RCC 7860 (cell line): Measurements from ENCODE around the gene SVOPL.
"Not testable (repeated sequence)": the region's sequence is repeated elsewhere in the genome, so short reads cannot be mapped to it uniquely, and the experiment has no call there.

Experiments used
- DNase-seq: peaks from one replicate; pipeline ENCODE4 v3.0.0-alpha.2; 2015; ENCODE audit warnings: low spot score
- FAIRE-seq: peaks from 2 replicates; lab custom pipeline; 2012; peaks lifted over from hg19 to GRCh38; lab: Jason Lieb, UNC

Gene SVOPL

DNA sequence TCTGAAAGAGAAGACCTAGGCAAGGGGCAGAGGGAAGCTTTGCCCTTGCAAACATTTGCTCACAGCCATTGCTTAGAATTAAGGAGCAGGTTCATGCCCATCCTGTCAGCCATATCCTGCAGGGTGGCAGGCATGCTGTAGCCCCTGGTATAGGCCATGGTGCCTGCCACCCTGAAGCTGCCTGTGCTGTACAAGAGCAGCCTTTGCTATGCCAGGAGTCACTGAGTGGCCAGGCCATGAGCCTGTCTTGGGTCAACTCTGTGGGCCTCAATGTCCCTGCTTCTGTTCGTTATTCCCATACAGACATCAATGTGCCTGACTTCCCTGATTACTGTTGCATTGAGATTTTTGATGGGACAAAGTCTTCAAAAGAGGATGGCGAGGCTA, 368 bp upstream of the SVOPL start:
- FAIRE-seq, result no peak
- DNase-seq, result no peak

GRCh38 chr7:138699661-138700060, 1.5 kb downstream of the SVOPL start:
- DNase-seq (no peak), FAIRE-seq (no peak)

DNA sequence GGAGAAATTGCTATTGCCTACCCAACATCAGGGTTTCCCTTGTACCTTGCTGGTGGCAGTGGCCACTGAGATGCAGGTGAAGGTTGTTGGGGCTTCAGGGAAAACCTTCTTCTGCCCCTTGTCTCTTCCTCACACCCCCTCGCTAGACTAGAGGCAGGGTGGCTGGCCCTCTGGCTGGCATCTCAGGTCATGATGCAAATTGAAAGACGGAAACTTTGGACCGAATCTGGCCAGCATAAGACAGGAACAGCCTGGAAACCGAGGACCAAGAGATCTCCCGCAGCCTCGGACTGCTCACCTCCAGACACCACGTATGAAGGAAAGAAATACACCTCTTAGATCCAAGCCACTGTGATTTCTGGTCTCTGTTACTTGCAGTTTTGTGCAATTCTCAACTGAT, 2.9 kb downstream of the SVOPL start:
- FAIRE-seq, result no peak
- no peak for DNase-seq

DNA sequence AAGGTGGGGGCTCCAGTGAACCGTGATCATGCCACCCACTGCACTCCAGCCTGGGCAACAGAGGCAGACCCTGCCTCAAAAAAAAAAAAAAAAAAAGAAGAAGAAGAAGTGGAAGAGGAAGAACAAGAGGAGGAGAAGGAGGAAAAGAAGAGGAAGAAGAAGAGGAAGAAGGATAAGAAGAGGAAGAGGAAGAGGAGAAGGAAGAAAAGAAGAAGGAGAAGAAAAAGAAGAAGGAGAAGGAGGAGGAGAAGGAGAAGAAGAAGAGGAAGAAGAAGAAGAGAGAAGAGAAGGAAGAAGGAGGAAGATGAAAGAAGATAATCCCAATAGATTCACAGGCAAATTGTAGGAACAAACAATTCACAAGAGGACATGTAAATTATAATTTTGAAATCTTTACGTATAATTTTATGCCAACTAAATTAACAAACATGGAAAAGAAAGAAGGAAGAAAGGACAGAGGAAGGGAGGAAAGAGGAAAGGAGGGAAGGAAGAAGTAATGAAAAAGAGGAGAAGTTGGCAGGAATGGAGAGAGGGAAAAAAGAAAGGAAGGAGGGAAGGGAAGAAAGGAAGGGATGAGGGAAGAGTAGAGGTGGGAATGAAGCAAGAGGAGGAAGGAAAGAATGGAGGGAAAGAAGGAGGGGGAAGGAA, 3.5 kb downstream of the SVOPL start:
- FAIRE-seq (no peak), DNase-seq (no peak)

- FAIRE-seq, result not testable (repeated sequence)
Measured at GRCh38 chr7:138695776-138696175, 5.4 kb downstream of the SVOPL start.

DNA sequence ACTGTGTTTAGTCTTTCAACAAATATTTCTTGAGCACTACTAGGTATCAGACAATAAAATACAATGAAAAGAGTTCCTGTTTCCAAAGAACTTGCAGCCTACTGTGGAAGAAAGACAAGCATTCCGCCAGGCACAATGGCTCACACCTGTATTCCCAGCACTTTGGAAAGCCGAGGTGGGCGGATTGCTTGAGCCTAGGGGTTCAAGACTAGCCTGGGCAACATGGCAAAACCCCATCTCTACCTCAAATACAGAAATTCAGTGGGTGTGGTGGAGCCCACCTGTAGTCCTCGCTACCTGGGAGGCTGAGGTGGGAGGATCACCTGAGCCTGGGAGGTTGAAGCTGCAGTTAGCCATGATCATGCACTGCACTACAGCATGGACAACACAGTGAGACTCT, 6.1 kb downstream of the SVOPL start:
- DNase-seq (no peak), FAIRE-seq (no peak)

More at GRCh38 chr7:138695776-138696175, 5.4 kb downstream of the SVOPL start:
- DNase-seq, result not testable (repeated sequence)

- DNase-seq, result no peak
- FAIRE-seq, result no peak
Measured at GRCh38 chr7:138691178-138691577, 10.0 kb downstream of the SVOPL start.

- DNase-seq (no peak), FAIRE-seq (no peak)
Measured at GRCh38 chr7:138690495-138690894, 10.7 kb downstream of the SVOPL start.

DNA sequence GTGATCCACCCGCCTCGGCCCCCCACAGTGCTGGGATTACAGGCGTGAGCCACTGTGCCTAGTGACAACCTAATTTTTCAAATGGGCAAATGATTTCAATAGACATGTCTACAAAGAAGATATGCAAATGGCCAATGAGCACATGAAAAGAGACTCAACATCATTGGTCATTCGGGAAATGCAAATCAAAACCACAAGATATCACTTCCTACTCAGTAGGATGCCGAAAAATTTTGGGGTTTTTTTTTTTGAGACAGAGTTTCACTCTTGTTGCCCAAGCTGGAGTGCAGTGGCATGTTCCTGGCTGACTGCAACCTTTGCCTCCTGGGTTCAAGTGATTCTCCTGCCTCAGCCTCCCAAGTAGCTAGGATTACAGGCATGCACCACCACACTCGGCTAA, 13.1 kb downstream of the SVOPL start:
- FAIRE-seq, result not testable (repeated sequence)

DNA sequence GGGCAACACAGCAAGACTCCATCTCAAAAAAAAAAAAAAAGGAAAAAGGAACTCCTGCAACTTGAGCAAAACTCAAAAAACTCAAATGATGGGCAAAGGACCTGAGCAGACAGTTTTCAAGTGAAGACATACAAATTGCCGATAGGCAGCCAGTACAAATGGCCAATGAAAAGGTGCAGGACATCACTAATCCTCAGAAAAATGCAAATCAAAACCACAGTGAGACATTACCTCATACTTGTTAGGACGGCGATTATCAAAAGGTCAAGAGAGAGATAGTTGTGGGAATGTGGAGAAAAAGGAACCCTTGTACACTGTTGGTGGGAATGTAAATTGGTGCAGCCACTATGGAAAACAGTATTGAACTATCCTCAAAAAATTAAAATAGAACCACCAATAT, 16.8 kb downstream of the SVOPL start:
- no peak for DNase-seq
- FAIRE-seq, result no peak

More for the DNA sequence above, 13.1 kb downstream of the SVOPL start:
- not testable (repeated sequence) for DNase-seq

- DNase-seq, result no peak
- FAIRE-seq, result no peak
Measured at GRCh38 chr7:138679793-138680192, 21.4 kb downstream of the SVOPL start.

DNA sequence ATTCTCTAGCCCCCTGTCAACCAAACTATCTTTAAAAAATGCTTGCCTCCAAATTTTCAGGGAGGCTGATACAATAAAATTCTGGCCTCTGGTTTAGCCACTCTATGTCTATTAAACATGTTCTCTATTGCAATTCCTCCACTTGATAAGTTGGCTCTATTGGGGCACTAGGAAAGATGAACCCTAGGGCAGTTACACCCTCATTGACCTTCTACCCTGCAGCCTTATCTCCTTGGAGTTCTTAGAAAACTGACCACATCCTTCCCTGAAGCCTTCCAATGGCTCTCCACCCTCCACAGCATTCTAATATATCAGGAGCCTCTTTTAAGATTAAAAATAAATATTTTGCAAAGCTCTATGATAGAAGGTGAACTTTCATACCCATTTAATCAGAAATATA, 30.6 kb downstream of the SVOPL start:
- DNase-seq, result no peak
- FAIRE-seq, result no peak

DNA sequence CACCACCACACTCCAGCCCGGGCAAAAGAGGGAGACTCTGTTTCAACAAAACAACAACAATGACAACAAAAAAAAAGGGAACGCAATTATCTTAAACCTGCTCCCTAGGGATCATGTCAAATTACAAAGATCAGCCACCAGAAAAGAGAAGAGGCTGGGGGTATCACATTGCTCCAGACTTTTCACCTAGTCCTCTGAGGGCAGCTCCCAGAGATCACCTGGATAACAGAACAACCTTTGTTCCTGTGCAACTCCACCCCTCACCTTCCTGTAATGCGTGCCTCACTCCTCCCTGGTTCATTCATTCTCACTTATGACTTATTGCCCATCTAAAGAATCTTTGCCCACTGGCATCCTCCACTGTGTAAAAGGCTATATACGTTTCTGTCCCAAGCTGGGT, 31.8 kb downstream of the SVOPL start:
- DNase-seq (no peak), FAIRE-seq (no peak)

DNA sequence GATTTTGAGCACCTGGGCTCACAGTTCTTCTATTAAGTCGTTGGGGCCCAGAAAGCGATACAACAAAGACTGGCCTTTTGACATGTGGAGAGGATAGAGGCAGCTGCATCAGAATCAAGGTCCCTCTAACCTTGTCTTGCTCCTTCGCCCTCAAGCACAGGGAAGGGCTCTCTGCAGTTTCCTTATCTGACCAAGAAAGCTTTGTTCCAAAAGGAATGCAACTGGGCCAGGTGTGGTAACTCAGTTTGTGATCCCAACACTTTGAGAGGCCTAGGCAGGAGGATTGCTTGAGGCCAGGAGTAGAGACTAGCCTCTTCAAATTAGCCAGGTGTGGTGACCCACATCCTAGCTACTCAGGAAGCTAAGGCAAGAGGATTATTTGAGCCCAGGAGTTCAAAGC, 32.2 kb downstream of the SVOPL start:
- FAIRE-seq (no peak), DNase-seq (no peak)

GRCh38 chr7:138668229-138668596, 32.9 kb downstream of the SVOPL start:
- no peak for FAIRE-seq

DNA sequence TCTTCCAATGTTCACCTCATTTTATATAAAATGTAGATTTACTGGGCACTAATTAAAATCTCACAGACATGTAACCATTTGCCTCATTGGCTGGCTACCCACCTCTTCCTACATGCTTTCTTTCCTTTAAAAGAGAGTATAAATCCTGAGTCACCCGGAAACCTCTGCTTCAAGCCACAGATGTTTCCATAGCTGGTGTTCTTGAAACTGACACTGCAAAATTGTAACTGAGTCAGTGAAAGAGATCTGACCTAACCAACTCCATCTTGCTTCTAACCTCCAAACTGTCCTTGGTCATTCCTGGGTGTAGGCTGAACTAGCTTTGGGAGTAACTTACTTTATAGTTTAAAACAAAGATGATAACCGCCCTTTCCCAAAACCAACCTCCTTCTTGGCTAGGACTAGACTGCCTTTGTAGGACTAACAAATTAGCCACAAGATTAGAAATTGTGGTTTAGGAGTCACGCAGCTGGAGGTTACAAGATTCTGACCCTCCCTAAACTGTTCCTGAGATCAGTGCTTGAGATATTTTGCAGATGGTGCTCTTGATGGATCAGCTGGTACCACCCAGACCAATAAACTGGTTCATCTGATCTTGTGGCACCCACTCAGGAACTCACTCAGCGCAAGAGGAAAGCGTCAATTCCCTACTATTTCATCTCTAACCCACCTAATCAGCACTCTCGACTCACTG, 33.5 kb downstream of the SVOPL start:
- DNase-seq (no peak), FAIRE-seq (no peak)

More at GRCh38 chr7:138668229-138668596, 32.9 kb downstream of the SVOPL start:
- DNase-seq, result no peak

DNA sequence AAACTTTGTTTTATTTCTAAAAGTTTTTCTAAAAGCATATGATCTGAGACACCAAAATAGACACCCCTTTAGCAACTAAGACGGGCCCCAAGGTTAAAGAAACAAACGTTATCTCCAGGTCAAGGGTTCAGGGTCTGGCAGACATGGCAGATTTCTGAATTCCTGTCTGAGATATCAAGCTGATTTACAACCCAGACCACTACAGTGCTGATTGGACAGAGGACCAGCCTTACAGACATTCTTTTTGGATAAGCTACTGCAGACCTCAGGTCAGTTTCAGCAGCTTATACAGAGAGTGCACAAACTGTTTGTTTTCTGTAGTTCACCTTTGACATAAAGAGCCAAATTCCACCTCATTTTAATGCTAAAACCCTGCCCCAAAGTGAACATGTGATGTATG, 34.8 kb downstream of the SVOPL start:
- DNase-seq (no peak), FAIRE-seq (no peak)

- DNase-seq (no peak), FAIRE-seq (no peak)
Measured at GRCh38 chr7:138665669-138666140, 35.5 kb downstream of the SVOPL start.

DNA sequence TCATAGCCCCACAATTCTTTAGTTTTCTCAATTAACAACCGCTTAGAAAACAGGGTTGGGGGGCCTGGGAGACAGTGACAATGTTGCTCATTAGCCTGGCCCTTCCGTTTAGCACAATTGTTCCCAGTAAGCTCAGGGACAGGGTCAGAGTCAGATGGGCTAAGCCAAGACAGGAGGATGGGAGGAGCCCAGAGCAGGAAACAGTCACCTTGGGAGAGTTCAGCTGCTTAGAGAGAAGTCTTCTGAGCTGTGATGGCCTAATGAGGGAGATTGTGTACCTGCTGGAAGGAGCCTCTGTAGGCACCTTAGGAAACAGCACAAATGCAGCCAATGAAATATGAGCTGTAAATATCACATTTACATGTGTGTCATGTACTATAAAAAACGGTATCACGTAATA, 35.9 kb downstream of the SVOPL start:
- FAIRE-seq, result no peak
- DNase-seq, result no peak

DNA sequence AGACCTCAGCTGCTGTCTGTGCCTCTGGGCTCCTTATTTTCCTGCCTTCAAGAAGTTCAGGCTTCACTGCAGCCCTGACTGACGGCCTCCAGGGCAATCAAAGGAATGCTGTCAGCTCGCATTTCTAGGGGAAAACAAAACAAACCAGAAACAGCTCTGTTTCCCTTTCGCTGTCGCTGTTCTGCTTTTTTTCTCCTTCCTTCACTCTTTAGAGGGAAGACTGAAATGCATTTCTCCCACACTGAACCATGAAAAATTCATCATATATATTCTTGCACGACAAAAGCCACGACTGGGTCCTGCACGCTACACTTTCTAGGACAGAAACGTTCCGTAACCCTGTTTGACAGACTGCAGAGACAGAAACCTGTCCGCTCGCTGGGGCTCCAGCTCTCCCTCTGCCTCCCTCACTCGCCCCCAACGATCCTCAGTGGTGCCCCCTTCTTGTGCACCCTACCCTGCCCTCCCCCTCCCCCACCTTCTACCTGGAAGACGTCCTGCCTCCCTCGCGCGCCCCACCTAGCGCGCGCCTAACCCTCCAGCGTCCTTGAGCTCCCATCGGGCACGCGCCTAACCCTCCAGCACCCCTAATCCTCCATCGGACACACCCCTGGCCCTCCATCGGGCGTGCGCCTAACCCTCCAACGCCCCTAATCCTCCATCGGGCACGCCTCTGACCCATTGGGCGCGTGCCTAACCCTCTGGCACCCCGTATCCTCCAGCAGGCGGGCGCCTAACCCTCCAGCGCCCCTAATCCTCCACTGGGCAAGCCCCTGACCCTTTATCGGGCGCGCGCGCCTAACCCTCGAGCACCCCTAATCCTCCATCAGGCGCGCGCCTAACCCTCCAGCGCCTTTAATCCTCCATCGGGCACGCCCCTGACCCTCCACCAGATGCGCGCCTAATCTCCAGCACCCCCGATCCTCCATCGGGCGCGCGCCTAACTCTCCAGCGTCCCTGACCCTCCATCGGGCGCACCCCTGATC, 37.1 kb downstream of the SVOPL start:
- FAIRE-seq, result no peak
- DNase-seq, result no peak

DNA sequence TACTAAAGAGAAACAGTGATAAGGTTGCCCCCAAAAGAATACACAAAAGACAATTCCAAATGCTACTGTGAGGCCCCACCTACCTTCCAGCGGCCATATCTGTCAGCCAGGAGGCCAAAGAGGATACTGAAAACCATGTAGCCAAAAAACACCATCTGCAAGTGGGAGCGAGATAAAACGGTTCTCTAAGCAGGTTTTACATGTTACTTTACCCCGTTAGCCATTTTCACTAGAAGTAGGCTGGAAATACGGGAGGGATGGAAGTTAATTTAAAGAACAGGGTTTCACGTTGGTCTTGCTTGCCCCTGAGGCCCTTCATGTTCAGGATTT, 38.2 kb downstream of the SVOPL start:
- no peak for DNase-seq
- no peak for FAIRE-seq
